HepG2 (cell line): ENCODE data around the gene MAML1. TPM values are rescaled to one million over a fixed set of nuclear protein-coding genes. Genes with fewer than 3 reads are reported as not detected.
A peak's percentile ranks its signal among the peaks of the same experiment; 100 is the strongest.

ENCODE experiments used
- FUBP1 ChIP-seq: sonication (generic); formaldehyde crosslinking; IDR thresholded peaks from 2 replicates; pipeline ENCODE4 v1.5.1; 2020; ENCODE audit warnings: missing genetic modification reagents, mild to moderate bottlenecking, borderline replicate concordance
- GABPB1 ChIP-seq: IDR thresholded peaks from 2 replicates; pipeline ENCODE4 v1.6.1; 2016; ENCODE audit warnings: mild to moderate bottlenecking, missing genetic modification reagents, moderate library complexity, missing compliant biosample characterization
- GPN1 ChIP-seq: sonication (generic); formaldehyde crosslinking; IDR thresholded peaks from 2 replicates; pipeline ENCODE4 v1.5.1; 2020; ENCODE audit warnings: missing genetic modification reagents, borderline replicate concordance
- SMAD1 ChIP-seq: sonication (generic); formaldehyde crosslinking; IDR thresholded peaks from 2 replicates; pipeline ENCODE4 v1.4.0; 2020; ENCODE audit warnings: missing genetic modification reagents, low read depth, mild to moderate bottlenecking, borderline replicate concordance
- SPEN ChIP-seq: sonication (generic); formaldehyde crosslinking; IDR thresholded peaks from 2 replicates; pipeline ENCODE4 v1.5.1; 2020; ENCODE audit warnings: low read depth, mild to moderate bottlenecking, missing genetic modification reagents
- TBX3 ChIP-seq: fragments of 450-650 bp; IDR thresholded peaks from 2 replicates; pipeline ENCODE4 v1.6.1; 2017; ENCODE audit warnings: antibody characterized with exemption, mild to moderate bottlenecking, inconsistent platforms, borderline replicate concordance
- ZNF335 ChIP-seq: sonication (generic); formaldehyde crosslinking; IDR thresholded peaks from 2 replicates; pipeline ENCODE4 v1.4.0; 2020; ENCODE audit warnings: missing genetic modification reagents
- ZNF574 ChIP-seq: sonication (generic); formaldehyde crosslinking; IDR thresholded peaks from 2 replicates; pipeline ENCODE4 v1.4.0; 2020; ENCODE audit warnings: missing genetic modification reagents
- ZNF687 ChIP-seq: sonication (generic); formaldehyde crosslinking; IDR thresholded peaks from 2 replicates; pipeline ENCODE4 v1.5.1; 2020; ENCODE audit warnings: mild to moderate bottlenecking, missing genetic modification reagents, moderate library complexity
- ZSCAN31 ChIP-seq: sonication (generic); formaldehyde crosslinking; IDR thresholded peaks from 2 replicates; pipeline ENCODE4 v1.5.0; 2020; ENCODE audit warnings: low read depth, mild to moderate bottlenecking, missing genetic modification reagents
- polyA plus RNA-seq, 8 experiments: library from polyadenylated mRNA; depleted of rRNA in 3 of 8; stranded (reverse) in 7 of 8; unstranded in 1 of 8; fragments of >200 nt; fragmentation: Illumina TruSeq in 4 of 8; extraction: Trizol in 4 of 8; gene quantifications; 2 replicates each; pipeline versions ENCODE4 v1.2.1 to v1.2.3, GENCODE V29; 2011 to 2016; ENCODE audit warnings: low read depth in 4 of 8, missing spikeins in 1 of 8, mixed read lengths in 1 of 8; ENCODE audit not compliant: insufficient read depth in 1 of 8
- total RNA-seq, 5 experiments: library from RNA; depleted of rRNA; stranded (reverse); fragments of >200 nt; fragmentation: Illumina TruSeq; extraction: Trizol; gene quantifications; 2 replicates each; pipeline ENCODE4 v1.2.3, GENCODE V29; 2016; ENCODE audit warnings: low read depth in 1 of 5

The MAML1 gene
- total and polyA plus RNA-seq, 2 of the 13 experiments (the other 11 are each of a cell fraction or from before 2014, with no cell fraction given): 10.0 to 10.8 TPM

- TF ChIP-seq ZNF687 (CRISPR knock-in tag): peak; percentile 78
- no peak for TF ChIP-seq ZNF574 (CRISPR knock-in tag)
- no peak for TF ChIP-seq ZNF335
- no peak for TF ChIP-seq FUBP1 (CRISPR knock-in tag)
- TF ChIP-seq GPN1 (CRISPR knock-in tag): no peak
- TF ChIP-seq ZSCAN31 (CRISPR knock-in tag): no peak
- TF ChIP-seq TBX3: no peak
- 0 out of 2 replicates have a peak, but pooled peaks have one; percentile 35 for TF ChIP-seq SMAD1 (CRISPR knock-in tag)
- no peak for TF ChIP-seq SPEN (CRISPR knock-in tag)
- peak; percentile 14; the same call in 1 of the 2 replicates for TF ChIP-seq GABPB1
These were observed 60.2 kb downstream of the MAML1 start (continued) for GRCh38 chr5:179792612-179793467.
